ENCODE measurements around the gene HS3ST4.

DNA sequence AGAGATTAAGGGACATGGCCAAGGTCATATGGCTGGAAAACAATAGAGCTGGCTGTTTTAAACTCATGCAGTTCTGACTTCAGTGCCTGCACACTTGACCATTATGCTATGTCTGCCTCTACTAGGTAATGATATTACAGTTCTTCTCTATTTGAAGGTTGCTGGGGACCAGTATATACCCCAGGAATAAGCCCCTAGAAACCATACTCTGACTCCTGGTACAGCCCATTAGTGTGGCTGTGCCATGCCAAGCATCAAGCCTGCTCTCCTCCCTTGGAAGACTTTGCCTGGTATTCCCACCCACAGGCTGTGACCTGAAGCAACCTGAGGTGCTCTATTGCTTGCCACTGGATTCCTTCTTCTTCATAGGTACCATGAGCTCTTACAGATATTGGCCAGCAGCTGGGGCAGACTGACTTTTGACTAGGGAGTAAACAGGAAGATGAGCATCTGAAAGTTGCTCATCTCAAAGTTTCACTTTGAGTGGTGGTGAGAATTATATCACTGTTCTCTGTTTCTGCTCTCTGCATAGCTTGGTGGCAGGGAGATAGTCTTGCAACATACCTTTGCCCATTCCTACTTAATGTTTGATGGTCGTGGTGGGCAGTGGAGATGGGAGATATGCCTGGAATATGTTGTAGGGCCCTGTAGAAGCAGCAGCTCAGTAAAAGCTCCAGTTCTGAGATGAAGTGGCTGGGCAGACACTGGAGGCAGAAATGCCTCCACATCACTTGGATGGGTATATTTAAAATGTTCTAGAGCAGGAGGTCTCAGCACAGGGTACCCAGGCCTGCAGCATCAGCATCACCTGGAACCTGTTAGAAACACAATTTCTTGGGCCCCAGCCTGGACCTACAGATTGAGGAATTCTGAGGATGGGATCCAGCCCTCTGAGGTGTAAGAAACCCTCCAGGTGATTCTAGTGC, 274.7 kb downstream of the HS3ST4 start:
- TF ChIP-seq, protein P1, sequence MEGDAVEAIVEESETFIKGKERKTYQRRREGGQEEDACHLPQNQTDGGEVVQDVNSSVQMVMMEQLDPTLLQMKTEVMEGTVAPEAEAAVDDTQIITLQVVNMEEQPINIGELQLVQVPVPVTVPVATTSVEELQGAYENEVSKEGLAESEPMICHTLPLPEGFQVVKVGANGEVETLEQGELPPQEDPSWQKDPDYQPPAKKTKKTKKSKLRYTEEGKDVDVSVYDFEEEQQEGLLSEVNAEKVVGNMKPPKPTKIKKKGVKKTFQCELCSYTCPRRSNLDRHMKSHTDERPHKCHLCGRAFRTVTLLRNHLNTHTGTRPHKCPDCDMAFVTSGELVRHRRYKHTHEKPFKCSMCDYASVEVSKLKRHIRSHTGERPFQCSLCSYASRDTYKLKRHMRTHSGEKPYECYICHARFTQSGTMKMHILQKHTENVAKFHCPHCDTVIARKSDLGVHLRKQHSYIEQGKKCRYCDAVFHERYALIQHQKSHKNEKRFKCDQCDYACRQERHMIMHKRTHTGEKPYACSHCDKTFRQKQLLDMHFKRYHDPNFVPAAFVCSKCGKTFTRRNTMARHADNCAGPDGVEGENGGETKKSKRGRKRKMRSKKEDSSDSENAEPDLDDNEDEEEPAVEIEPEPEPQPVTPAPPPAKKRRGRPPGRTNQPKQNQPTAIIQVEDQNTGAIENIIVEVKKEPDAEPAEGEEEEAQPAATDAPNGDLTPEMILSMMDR (IDR thresholded peaks at IDR 0.05; ENCODE audit: extremely low read depth in 1 of 2, insufficient read depth in 1 of 2, low read depth in 1 of 2, low read length in 2 of 2) = no peak
- no peak for TF ChIP-seq EZH2 (IDR thresholded peaks at IDR 0.05; ENCODE audit: borderline replicate concordance, low read depth, low read length, severe bottlenecking)
- no peak for TF ChIP-seq POLR2A (IDR thresholded peaks at IDR 0.05; ENCODE audit: low read depth, low read length)
- no peak for TF ChIP-seq POLR2AphosphoS5 (IDR thresholded peaks at IDR 0.05; ENCODE audit: insufficient read depth, low read depth, low read length)

Measured in endothelial cell of umbilical vein (primary cell).